Measurements from ENCODE around the gene ABCC4.
"Not testable (repeated sequence)": the region's sequence is repeated elsewhere in the genome, so short reads cannot be mapped to it uniquely, and the experiment has no call there.

The ABCC4 gene

DNA sequence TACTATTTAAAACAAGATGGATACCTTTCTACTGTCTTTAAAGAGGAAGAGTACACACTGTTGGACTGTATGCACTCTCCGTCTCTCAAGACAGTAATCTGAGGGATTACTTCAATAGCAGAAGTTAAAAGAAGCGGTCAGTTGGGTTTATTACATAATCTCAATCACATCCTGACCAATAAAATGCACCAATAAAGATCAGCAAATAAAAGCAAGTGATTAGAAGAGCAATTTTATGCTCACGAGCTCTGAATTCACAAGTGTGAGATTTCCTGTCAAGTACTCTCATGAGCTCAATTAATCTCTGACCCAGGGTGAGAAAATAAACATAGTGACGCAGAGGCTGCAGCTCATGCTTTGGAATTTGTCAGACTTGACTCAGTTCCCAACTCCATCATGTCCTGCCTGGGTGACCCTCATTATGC is 12.2 kb downstream of the ABCC4 start:
- no peak overlapping the region for H3K4me3 ChIP-seq (replicated peaks; ENCODE audit: low read depth, low read length)
- TF ChIP-seq, protein P1, sequence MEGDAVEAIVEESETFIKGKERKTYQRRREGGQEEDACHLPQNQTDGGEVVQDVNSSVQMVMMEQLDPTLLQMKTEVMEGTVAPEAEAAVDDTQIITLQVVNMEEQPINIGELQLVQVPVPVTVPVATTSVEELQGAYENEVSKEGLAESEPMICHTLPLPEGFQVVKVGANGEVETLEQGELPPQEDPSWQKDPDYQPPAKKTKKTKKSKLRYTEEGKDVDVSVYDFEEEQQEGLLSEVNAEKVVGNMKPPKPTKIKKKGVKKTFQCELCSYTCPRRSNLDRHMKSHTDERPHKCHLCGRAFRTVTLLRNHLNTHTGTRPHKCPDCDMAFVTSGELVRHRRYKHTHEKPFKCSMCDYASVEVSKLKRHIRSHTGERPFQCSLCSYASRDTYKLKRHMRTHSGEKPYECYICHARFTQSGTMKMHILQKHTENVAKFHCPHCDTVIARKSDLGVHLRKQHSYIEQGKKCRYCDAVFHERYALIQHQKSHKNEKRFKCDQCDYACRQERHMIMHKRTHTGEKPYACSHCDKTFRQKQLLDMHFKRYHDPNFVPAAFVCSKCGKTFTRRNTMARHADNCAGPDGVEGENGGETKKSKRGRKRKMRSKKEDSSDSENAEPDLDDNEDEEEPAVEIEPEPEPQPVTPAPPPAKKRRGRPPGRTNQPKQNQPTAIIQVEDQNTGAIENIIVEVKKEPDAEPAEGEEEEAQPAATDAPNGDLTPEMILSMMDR (IDR thresholded peaks at IDR 0.05; ENCODE audit: low read length, missing control alignments): no peak
- DNase-seq (ENCODE audit: low read depth): no peak

DNA sequence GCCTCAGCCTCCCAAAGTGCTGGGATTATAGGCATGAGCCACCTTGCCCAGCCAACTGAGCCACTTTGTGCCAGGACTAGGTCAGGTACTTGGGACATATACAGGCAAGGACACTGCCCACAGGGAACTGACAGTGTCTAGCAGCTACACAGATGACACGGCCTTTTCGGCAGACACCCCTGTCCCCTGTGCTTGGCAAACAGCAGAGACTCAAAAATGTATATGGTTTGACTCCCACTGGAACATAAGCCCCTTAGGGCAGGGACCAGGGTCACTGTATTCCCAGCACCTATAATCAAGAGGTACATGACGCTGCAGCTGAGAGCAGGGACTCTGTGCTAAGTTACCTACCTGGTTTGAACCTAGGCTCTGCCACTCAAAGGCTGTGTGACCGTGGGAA is 16.8 kb downstream of the ABCC4 start:
- TF ChIP-seq, protein P1 (IDR thresholded peaks at IDR 0.05; ENCODE audit: low read length, missing control alignments): no peak
- no peak overlapping the region for H3K4me3 ChIP-seq (replicated peaks; ENCODE audit: low read depth, low read length)
- no peak for DNase-seq (ENCODE audit: low read depth)

GRCh38 chr13:95279016-95279415 is 22.2 kb downstream of the ABCC4 start:
- TF ChIP-seq, protein P1 (IDR thresholded peaks at IDR 0.05; ENCODE audit: low read length, missing control alignments): no peak
- no peak for DNase-seq (ENCODE audit: low read depth)
- H3K4me3 ChIP-seq (replicated peaks; ENCODE audit: low read depth, low read length): no peak overlapping the region

DNA sequence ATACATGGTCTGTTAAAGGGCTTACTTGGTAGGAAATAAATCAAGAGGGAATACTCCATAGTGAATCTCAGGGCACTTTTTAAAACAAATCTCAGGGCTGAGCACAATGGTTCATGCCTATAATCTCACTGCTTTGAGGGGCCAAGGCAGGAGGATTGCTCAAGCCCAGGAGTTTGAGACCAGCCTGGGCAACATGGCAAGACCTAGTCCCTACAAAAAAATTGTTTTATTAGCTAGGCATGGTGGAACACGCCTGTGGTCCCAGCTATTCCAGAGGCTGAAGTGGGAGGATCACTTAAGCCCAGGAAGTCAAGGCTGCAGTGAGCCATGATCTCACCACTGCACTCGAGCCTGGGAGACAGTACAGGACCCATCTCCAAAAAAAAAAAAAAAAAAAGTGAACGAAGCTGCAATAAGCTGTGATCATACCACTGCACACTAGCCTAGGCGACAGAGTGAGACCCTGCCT is 25.2 kb downstream of the ABCC4 start:
- TF ChIP-seq, protein P1 (IDR thresholded peaks at IDR 0.05; ENCODE audit: low read length, missing control alignments): no peak
- DNase-seq (ENCODE audit: low read depth): no peak
- no peak overlapping the region for H3K4me3 ChIP-seq (replicated peaks; ENCODE audit: low read depth, low read length)

DNA sequence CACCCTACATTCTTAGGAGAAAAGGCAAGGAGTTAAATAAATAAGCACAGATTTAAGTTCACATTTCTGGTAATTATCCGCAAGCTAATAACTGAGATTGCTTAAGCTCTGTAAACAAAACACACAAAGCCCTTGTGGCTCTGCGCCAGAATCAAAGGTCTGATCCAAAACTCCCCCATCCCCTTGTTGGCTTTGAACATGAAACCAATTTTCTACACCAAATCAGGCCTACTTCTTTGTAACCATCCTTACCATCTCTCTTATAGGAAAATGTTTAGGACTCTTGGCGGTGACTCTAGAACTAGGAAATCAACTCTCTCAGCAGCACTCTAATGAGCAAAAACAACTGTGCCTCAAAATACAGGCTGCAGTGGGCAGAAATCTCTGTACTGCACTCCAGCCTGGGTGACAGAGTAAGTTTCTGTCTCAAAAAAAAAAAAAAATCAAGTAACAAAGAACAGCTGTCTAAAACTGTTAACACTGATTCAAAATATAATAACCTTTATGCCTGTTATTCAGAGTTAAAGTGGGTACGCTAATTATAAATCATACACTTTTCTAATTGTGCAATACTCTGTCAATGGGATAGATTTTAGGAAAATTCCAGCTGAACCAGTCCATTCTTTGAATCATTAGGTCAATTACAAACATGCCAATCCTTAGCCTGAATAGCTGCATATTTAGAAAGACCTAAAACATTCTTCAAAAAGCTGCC is 25.8 kb downstream of the ABCC4 start:
- TF ChIP-seq, protein P1 (IDR thresholded peaks at IDR 0.05; ENCODE audit: low read length, missing control alignments): no peak
- DNase-seq (ENCODE audit: low read depth): peak; percentile 44
- no peak overlapping the region for H3K4me3 ChIP-seq (replicated peaks; ENCODE audit: low read depth, low read length)

DNA sequence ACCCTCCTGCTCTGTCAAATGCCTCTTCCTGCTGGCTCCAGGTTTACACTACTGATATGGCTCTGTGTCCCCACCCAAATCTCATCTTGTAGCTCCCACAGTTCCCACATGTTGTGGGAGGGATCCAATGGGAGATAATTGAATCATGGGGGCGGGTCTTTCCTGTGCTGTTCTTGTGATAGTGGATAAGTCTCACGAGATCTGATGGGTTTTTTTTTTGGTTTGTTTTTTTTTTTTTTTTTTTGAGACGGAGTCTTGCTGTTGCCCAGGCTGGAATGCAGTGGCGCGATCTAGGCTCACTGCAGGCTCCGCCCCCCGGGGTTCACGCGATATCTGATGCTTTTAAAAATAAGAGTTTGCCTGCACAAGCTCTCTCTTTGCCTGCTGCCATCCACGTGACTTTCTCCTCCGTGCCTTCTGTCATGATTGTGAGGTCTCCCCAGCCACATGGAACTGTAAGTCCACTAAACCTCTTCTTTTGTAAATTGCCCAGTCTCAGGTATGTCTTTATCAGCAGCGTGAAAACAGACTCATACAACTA is 27.6 kb downstream of the ABCC4 start:
- not testable (repeated sequence) for DNase-seq (ENCODE audit: low read depth); H3K4me3 ChIP-seq (replicated peaks; ENCODE audit: low read depth, low read length)

GRCh38 chr13:95272076-95272475 is 29.2 kb downstream of the ABCC4 start:
- DNase-seq (ENCODE audit: low read depth); H3K4me3 ChIP-seq (replicated peaks; ENCODE audit: low read depth, low read length): not testable (repeated sequence)

DNA sequence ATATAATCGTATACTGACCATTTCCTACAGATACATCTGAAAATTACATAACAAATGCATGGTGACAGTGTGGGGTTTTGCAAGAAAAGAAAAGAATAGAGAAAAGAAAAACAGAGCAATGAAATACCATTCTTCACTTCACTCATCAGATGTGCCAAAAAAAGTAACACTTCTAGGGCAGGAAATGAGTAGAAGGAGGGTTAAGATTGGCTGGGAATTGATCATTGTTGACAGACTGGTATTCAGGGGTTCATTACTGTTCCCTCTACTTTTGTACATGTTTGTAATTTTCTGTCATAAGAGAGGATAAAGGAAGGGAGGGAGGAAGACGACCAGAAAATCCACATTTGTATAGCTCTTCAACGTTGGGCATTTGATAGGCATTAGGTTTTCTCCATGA is 31.5 kb downstream of the ABCC4 start:
- no peak overlapping the region for H3K4me3 ChIP-seq (replicated peaks; ENCODE audit: low read depth, low read length)
- peak; percentile 12 for DNase-seq (ENCODE audit: low read depth)
- TF ChIP-seq, protein P1 (IDR thresholded peaks at IDR 0.05; ENCODE audit: low read length, missing control alignments): no peak

DNA sequence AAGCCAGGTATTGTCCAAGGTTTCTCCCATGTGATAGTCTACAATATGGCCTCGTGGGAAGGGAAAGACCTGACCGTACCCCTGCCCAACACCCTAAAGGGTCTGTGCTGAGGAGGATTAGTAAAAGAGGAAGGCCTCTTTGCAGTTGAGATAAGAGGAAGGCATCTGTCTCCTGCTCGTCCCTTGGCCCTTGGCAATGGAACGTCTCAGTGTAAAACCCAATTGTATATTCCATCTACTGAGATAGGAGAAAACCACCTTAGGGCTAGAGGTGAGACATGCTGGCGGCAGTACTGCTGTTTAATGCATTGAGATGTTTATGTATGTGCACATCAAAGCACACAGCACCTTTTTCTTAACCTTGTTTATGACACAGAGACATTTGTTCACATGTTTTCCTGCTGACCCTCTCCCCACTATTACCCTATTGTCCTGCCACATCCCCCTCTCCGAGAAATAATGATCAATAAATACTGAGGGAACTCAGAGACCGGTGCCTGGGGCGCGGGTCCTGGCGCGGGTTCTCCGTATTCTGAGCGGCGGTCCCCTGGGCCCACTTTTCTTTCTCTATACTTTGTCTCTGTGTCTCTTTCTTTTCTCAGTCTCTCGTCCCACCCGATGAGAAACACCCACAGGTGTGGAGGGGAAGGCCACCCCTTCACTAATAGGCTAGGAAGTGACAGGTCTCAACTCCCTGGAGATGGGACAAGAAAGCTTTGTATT is 32.7 kb downstream of the ABCC4 start:
- DNase-seq (ENCODE audit: low read depth); H3K4me3 ChIP-seq (replicated peaks; ENCODE audit: low read depth, low read length): not testable (repeated sequence)

Data from fibroblast of pulmonary artery (primary cell).